GM12878 (cell line): ENCODE results near the gene TBC1D1. TPM values are rescaled to one million over a fixed set of nuclear protein-coding genes. Genes with fewer than 3 reads are reported as not detected.

Source experiments
- ATAC-seq: fragments of 200-7000 bp; cut with Tn5 transposase; 3 replicates; pipeline ENCODE4 v1.9.1; 2020; ENCODE audit warnings: mild to moderate bottlenecking, moderate library complexity
- BruUV-seq: library from RNA; stranded (reverse); fragments of 400-500 nt; replicated peaks from 2 replicates; lab custom pipeline; 2021; lab: Mats Ljungman, UMichigan
- CTCF ChIA-PET: fragments of 300-600 bp; sonication (Branson Sonifier 250); formaldehyde crosslinking; extraction: SDS; loops from one replicate; lab custom pipeline; 2021; ENCODE audit warnings: inconsistent platforms; lab: Yijun Ruan, JAX
- POLR2A ChIA-PET: fragments of 350-600 bp; formaldehyde crosslinking; extraction: SDS; loops from one replicate; lab custom pipeline; 2021; ENCODE audit warnings: inconsistent platforms; lab: Charles Lee
- RAD21 ChIA-PET: fragments of 300-600 bp; sonication (Branson Sonifier 250); formaldehyde crosslinking; loops from one replicate; lab custom pipeline; 2023; ENCODE audit warnings: antibody characterized with exemption; ENCODE audit not compliant: unreplicated experiment; lab: Charles Lee
- SMC1A ChIA-PET: fragments of 300-600 bp; sonication (Branson Sonifier 250); formaldehyde crosslinking; loops from one replicate; lab custom pipeline; 2023; ENCODE audit not compliant: unreplicated experiment, uncharacterized antibody; lab: Charles Lee
- DNase-seq: peaks from one replicate; pipeline ENCODE4 v3.0.0-alpha.2; 2011; ENCODE audit warnings: low read depth, low spot score
- FAIRE-seq: peaks from 3 replicates; lab custom pipeline; 2011; peaks lifted over from hg19 to GRCh38; lab: Jason Lieb, UNC
- H2AFZ ChIP-seq: 2 replicates; pipeline ENCODE4 v1.6.0; 2011; ENCODE audit warnings: low read depth, low read length, control low read depth; ENCODE audit not compliant: control insufficient read depth
- H3K27ac ChIP-seq: 2 replicates; pipeline ENCODE4 v1.5.1; 2011; ENCODE audit warnings: control low read depth; ENCODE audit not compliant: control insufficient read depth, insufficient read depth
- H3K27me3 ChIP-seq, 2 experiments: replicated peaks in 1 of 2; 2 replicates each; pipeline versions ENCODE4 v1.6.0 to v1.6.1; 2011; ENCODE audit warnings: low read length in 1 of 2; ENCODE audit not compliant: control insufficient read depth in 2 of 2, insufficient read depth in 2 of 2
- H3K36me3 ChIP-seq, 2 experiments: 2 replicates each; pipeline ENCODE4 v1.5.1; 2011; ENCODE audit warnings: low read length in 1 of 2; ENCODE audit not compliant: control insufficient read depth in 2 of 2, insufficient read depth in 2 of 2
- H3K4me1 ChIP-seq: 2 replicates; pipeline ENCODE4 v1.6.1; 2011; ENCODE audit warnings: mild to moderate bottlenecking, low read length, moderate library complexity, mixed read lengths; ENCODE audit not compliant: control insufficient read depth, insufficient read depth
- H3K4me2 ChIP-seq: 2 replicates; pipeline ENCODE4 v1.6.0; 2011; ENCODE audit warnings: control low read depth; ENCODE audit not compliant: control insufficient read depth, insufficient read depth
- H3K4me3 ChIP-seq: fragments of 200-600 bp; sonication (generic); 2 replicates; pipeline ENCODE4 v1.5.1; 2016
- H3K79me2 ChIP-seq: 2 replicates; pipeline ENCODE4 v1.6.0; 2011; ENCODE audit warnings: low read length; ENCODE audit not compliant: control insufficient read depth, insufficient read depth
- H3K9ac ChIP-seq: 2 replicates; pipeline ENCODE4 v1.8.0; 2011; ENCODE audit warnings: low read length, control low read depth, mixed read lengths; ENCODE audit not compliant: control insufficient read depth, insufficient read depth
- H3K9me3 ChIP-seq: replicated peaks from 3 replicates; pipeline ENCODE4 v1.5.1; 2011; ENCODE audit warnings: mild to moderate bottlenecking, low read length; ENCODE audit not compliant: control insufficient read depth, insufficient read depth
- H4K20me1 ChIP-seq: 2 replicates; pipeline ENCODE4 v1.6.0; 2011; ENCODE audit not compliant: control insufficient read depth, insufficient read depth
- CREM ChIP-seq: IDR thresholded peaks from 2 replicates; pipeline ENCODE4 v1.6.1; 2014; ENCODE audit warnings: antibody characterized with exemption, low read depth
- HSF1 ChIP-seq: fragments of 150-350 bp; IDR thresholded peaks from 2 replicates; pipeline ENCODE4 v1.6.1; 2014; ENCODE audit warnings: mild to moderate bottlenecking, low read depth, low read length
- MEF2B ChIP-seq: fragments of 450-650 bp; IDR thresholded peaks from 2 replicates; pipeline ENCODE4 v1.6.1; 2018; ENCODE audit warnings: mild to moderate bottlenecking, moderate library complexity; ENCODE audit not compliant: partially characterized antibody, poor library complexity, severe bottlenecking
- RUNX3 ChIP-seq: IDR thresholded peaks from 2 replicates; pipeline ENCODE4 v1.6.1; 2012; ENCODE audit warnings: low read length, inconsistent platforms
- ZBTB33 ChIP-seq: fragments of 450-650 bp; IDR thresholded peaks from 2 replicates; pipeline ENCODE4 v1.6.1; 2017; ENCODE audit warnings: mild to moderate bottlenecking
- WGBS: methylation state at CpG from one replicate; pipeline ENCODE4 v1.1.6; 2016; ENCODE audit warnings: low lambda C conversion rate; ENCODE audit not compliant: insufficient replicate concordance, insufficient coverage; ENCODE audit errors: missing lambda C conversion rate; 5-methylcytosine and 5-hydroxymethylcytosine counted together
- in situ Hi-C: fragments of 300-500 bp; cut with MboI; formaldehyde crosslinking; loops from 9 replicates; pipeline ENCODE4 v1.14.3; 2018; ENCODE audit warnings: mixed read lengths
- intact Hi-C: fragments of 100-400 bp; cut with micrococcal nuclease; formaldehyde crosslinking; loops from one replicate; pipeline ENCODE4 v1.14.2; 2022; ENCODE audit not compliant: unreplicated experiment
- polyA plus RNA-seq, 11 experiments: library from polyadenylated mRNA; depleted of rRNA in 4 of 11; unstranded in 6 of 11; stranded (reverse) in 5 of 11; fragments of >200 nt; fragmentation: Nextera tagmentation in 4 of 11; fragmentation: Illumina TruSeq in 1 of 11; extraction: Ambion mirVana in 4 of 11; extraction: Trizol in 1 of 11; gene quantifications; 1 replicate in 1 of 11; 2 replicates in 10 of 11; pipeline versions ENCODE4 v1.2.1 to v1.2.3, GENCODE V29; 2011 to 2016; ENCODE audit warnings: inconsistent platforms in 2 of 11, missing spikeins in 2 of 11, low read depth in 1 of 11
- total RNA-seq, 4 experiments: library from RNA; depleted of rRNA in 3 of 4; stranded (reverse); fragments of >200 nt in 3 of 4; fragmentation: Illumina TruSeq in 1 of 4; extraction: Trizol in 1 of 4; gene quantifications; 2 replicates each; pipeline versions ENCODE4 v1.2.1 to v1.2.3, GENCODE V29; 2013 to 2021

Gene TBC1D1
- total and polyA plus RNA-seq, 10 of the 15 experiments (the other 5 are each of a cell fraction or from before 2014, with no cell fraction given) = 5.3 to 102 (median 57.8) TPM

GRCh38 chr4:38099908-38100407 lies 209.1 kb downstream of the TBC1D1 start:
- no peaks in the 10 kb centered on the region for H4K20me1 ChIP-seq
- H3K4me3 ChIP-seq = no peak overlapping the region
- no peak for ATAC-seq
- no TSS peak for BruUV-seq
- intact Hi-C loops (no loop called here), in situ Hi-C loops (no loop called here)
- TF ChIP-seq MEF2B (no peak), RUNX3 (no peak), ZBTB33 (no peak), HSF1 (no peak), CREM (no peak)
- H3K9ac ChIP-seq = no peak overlapping the region
- no peak for DNase-seq
- no peak overlapping the region for H2AFZ ChIP-seq
- ChIA-PET POLR2A (interaction anchor here (0.5 kb wide), 1 partner anchor 14 kb away, joined by 4 read pairs; no protein-coding TSS in a partner anchor), SMC1A (interaction anchor here (0.9 to 1.4 kb wide), 5 partner anchors 12 to 79 kb away, joined by 3 to 4 read pairs (median 3); no protein-coding TSS in a partner anchor), CTCF (interaction anchor here (1.0 to 1.8 kb wide), 3 partner anchors 9 to 23 kb away, joined by 3 to 5 read pairs (median 3); no protein-coding TSS in a partner anchor), RAD21 (no interaction called here)
- WGBS = 96% methylated on average over 3 of the region's 3 CpGs
- peaks cover 1% of the 10 kb centered on the region for H3K4me1 ChIP-seq
- H3K36me3 ChIP-seq = peaks cover 5 to 15% of the 10 kb centered on the region in 2 experiments
- H3K79me2 ChIP-seq = no peaks in the 10 kb centered on the region
- H3K4me2 ChIP-seq = no peak overlapping the region
- no peak overlapping the region for H3K27ac ChIP-seq
- FAIRE-seq = no peak
- no peaks in the 10 kb centered on the region for H3K9me3 ChIP-seq
- no peaks in the 10 kb centered on the region for H3K27me3 ChIP-seq
